Ovary (tissue), 3 donors: ENCODE measurements around the gene KRTAP10-2.

ENCODE experiments used
- POLR2A ChIP-seq: fragments of 450-650 bp; IDR thresholded peaks from one replicate; pipeline ENCODE4 v1.6.1; 2017; ENCODE audit warnings: antibody characterized with exemption, mild to moderate bottlenecking, moderate library complexity
- TF ChIP-seq, protein P1 (sequence below), 3 donors: fragments of 450-650 bp in 2 of 3; fragments of 200-600 bp in 1 of 3; IDR thresholded peaks; one replicate each; pipeline versions ENCODE4 v1.5.1 to v1.8.0; 2016 to 2022; ENCODE audit warnings: antibody characterized with exemption in 3 of 3, mild to moderate bottlenecking in 1 of 3
- donor health status: DM: no; HTN: no; CAD: no.

DNA sequence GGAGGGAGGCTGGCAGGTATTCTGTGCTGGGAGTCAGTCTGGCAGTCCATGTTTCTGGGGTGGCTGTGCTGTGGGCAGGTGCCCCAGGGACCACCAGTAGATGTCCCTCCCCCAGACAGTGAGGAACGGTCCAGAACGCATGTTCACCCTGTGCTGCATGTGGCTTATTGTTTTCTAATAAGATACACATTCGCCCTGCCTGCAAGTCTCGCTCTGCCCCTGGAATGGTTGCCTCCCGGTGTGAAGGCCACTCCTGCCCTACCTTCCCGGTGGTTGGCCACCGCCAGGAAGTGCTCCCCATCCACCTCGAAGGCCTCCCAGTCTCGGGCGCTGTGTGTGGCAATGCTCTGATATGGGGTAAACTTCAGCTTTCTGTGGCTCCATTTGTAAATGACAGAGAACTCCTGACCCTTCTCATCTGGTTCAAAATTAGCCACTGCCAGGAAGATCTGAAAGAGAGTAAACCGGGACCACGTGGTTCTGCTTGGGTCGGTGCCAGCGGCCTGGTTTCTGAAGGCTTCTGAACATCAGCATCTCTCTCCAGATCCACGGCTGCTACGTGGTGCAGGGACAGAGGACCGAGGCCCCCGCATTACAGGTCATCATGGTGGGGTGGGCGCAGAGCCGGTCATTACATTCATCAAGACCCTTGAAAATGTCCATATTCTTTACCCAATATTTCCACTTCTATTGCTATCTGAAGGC, 25.8 kb downstream of the KRTAP10-2 start:
- TF ChIP-seq, protein P1, sequence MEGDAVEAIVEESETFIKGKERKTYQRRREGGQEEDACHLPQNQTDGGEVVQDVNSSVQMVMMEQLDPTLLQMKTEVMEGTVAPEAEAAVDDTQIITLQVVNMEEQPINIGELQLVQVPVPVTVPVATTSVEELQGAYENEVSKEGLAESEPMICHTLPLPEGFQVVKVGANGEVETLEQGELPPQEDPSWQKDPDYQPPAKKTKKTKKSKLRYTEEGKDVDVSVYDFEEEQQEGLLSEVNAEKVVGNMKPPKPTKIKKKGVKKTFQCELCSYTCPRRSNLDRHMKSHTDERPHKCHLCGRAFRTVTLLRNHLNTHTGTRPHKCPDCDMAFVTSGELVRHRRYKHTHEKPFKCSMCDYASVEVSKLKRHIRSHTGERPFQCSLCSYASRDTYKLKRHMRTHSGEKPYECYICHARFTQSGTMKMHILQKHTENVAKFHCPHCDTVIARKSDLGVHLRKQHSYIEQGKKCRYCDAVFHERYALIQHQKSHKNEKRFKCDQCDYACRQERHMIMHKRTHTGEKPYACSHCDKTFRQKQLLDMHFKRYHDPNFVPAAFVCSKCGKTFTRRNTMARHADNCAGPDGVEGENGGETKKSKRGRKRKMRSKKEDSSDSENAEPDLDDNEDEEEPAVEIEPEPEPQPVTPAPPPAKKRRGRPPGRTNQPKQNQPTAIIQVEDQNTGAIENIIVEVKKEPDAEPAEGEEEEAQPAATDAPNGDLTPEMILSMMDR (IDR thresholded peaks at IDR 0.05) = no peak
- no peak for TF ChIP-seq POLR2A
